GM18868 (cell line): ENCODE data around the gene PMS1.
"Not testable (repeated sequence)": the region's sequence is repeated elsewhere in the genome, so short reads cannot be mapped to it uniquely, and the experiment has no call there.

ENCODE experiments used
- ATAC-seq: cut with Tn5 transposase; IDR thresholded peaks from one replicate; pipeline ENCODE4 v1.9.1; 2021; ENCODE audit warnings: mild to moderate bottlenecking, moderate library complexity; ENCODE audit not compliant: unreplicated experiment

The PMS1 gene

GRCh38 chr2:189803431-189803830 is 19.2 kb downstream of the PMS1 start:
- no peak for ATAC-seq

GRCh38 chr2:189818249-189819038 is 34.2 kb downstream of the PMS1 start:
- no peak for ATAC-seq

GRCh38 chr2:189819297-189819704 is 35.1 kb downstream of the PMS1 start:
- no peak for ATAC-seq

- no peak for ATAC-seq
These were observed 37.9 kb downstream of the PMS1 start for GRCh38 chr2:189821953-189822748.

- ATAC-seq: no peak
These were observed 40.6 kb downstream of the PMS1 start for GRCh38 chr2:189824694-189825396.

GRCh38 chr2:189826039-189826438 is 41.8 kb downstream of the PMS1 start:
- no peak for ATAC-seq

GRCh38 chr2:189829102-189829833 is 45.0 kb downstream of the PMS1 start:
- ATAC-seq: no peak

- ATAC-seq: no peak
These were observed 46.3 kb downstream of the PMS1 start for GRCh38 chr2:189830510-189830909.

GRCh38 chr2:189834059-189834458 is 49.8 kb downstream of the PMS1 start:
- ATAC-seq: peak; percentile 48

- ATAC-seq: not testable (repeated sequence)
These were observed 50.4 kb downstream of the PMS1 start for GRCh38 chr2:189834642-189835041.

- no peak for ATAC-seq
These were observed 51.8 kb downstream of the PMS1 start for GRCh38 chr2:189835855-189836558.

- no peak for ATAC-seq
These were observed 52.4 kb downstream of the PMS1 start for GRCh38 chr2:189836644-189837043.

GRCh38 chr2:189837326-189837725 is 53.1 kb downstream of the PMS1 start:
- no peak for ATAC-seq

GRCh38 chr2:189841019-189841418 is 56.8 kb downstream of the PMS1 start:
- no peak for ATAC-seq

GRCh38 chr2:189848276-189848675 is 64.0 kb downstream of the PMS1 start:
- ATAC-seq: no peak

- ATAC-seq: no peak
These were observed 65.3 kb downstream of the PMS1 start for GRCh38 chr2:189849550-189849949.

GRCh38 chr2:189851174-189851826 is 67.0 kb downstream of the PMS1 start:
- no peak for ATAC-seq

GRCh38 chr2:189854187-189854586 is 69.9 kb downstream of the PMS1 start:
- no peak for ATAC-seq

GRCh38 chr2:189854940-189855339 is 70.7 kb downstream of the PMS1 start:
- ATAC-seq: no peak

- no peak for ATAC-seq
These were observed 74.0 kb downstream of the PMS1 start for GRCh38 chr2:189858291-189858690.
